ENCODE results near the gene BAHCC1. TPM values are rescaled to one million over a fixed set of nuclear protein-coding genes. Genes with fewer than 3 reads are reported as not detected.
A peak's percentile ranks its signal among the peaks of the same experiment; 100 is the strongest.

The BAHCC1 gene
- total and polyA plus RNA-seq, 2 of the 4 experiments (the other 2 are of a cell fraction): 0.36 to 7.8 TPM

- no peak for ATAC-seq (ENCODE audit: low read depth)
- H3K23ac ChIP-seq (ENCODE audit: low read depth, low read length): peak overlapping the region; percentile 94; the same call in 1 of the 2 replicates
Observed at GRCh38 chr17:81403671-81404534, 8.6 kb downstream of the BAHCC1 start.

More at GRCh38 chr17:81403671-81404534, 8.6 kb downstream of the BAHCC1 start:
- H3K27ac ChIP-seq (ENCODE audit: insufficient read depth, low read length): peak overlapping the region; percentile 17; the same call in 1 of the 2 replicates
- H3K18ac ChIP-seq (ENCODE audit: low read depth, low read length): no peak overlapping the region
- in situ Hi-C loops (cut with MboI; ENCODE audit: low sequenced_read_pairs): no loop called here
- no peak overlapping the region for H3K56ac ChIP-seq (ENCODE audit: extremely low read depth, insufficient read depth, low read length)
- H3K9me3 ChIP-seq (ENCODE audit: control insufficient read depth, insufficient read depth, low read length): no peaks in the 10 kb centered on the region
- H2BK15ac ChIP-seq (ENCODE audit: low read depth, low read length): no peak overlapping the region; the same call in 2 of the 3 replicates
- peak overlapping the region; percentile 8 for H2BK120ac ChIP-seq (ENCODE audit: low read depth, low read length)
- peak overlapping the region; percentile 65 to 72; a peak in 3 of 4 replicates for H4K8ac ChIP-seq (ENCODE audit: low read depth in 2 of 2, low read length in 2 of 2)
- H4K91ac ChIP-seq (ENCODE audit: insufficient read depth, low read depth, low read length): 0 out of 2 replicates have a peak overlapping the region, but pooled peaks have one; percentile 0
- no peak for DNase-seq
- H3K36me3 ChIP-seq (ENCODE audit: control insufficient read depth, insufficient read depth, low read length): peaks cover 2% of the 10 kb centered on the region; the same call in 1 of the 2 replicates
- H3K4me1 ChIP-seq (ENCODE audit: control insufficient read depth, insufficient read depth, low read length): peaks cover 35% of the 10 kb centered on the region
- H2AFZ ChIP-seq (replicated peaks; ENCODE audit: low read length, poor library complexity): peak overlapping the region; percentile 71
- ChIA-PET CTCF (interaction anchor here (1.3 kb wide), 1 partner anchor 9 kb away, joined by 4 read pairs; no protein-coding TSS in a partner anchor), POLR2A (ENCODE audit: unreplicated experiment) (interaction anchor here (0.6 kb wide), 2 partner anchors 45 to 81 kb away, joined by 3 to 6 read pairs; no protein-coding TSS in a partner anchor)
- WGBS, 2 experiments (ENCODE audit: extremely low coverage in 2 of 2, insufficient read length in 1 of 2): 49% methylated on average over 7 of the region's 39 CpGs; no CpG with 5 or more reads in 1 of the 2 experiments
- peak overlapping the region; percentile 70 for H3K14ac ChIP-seq (replicated peaks; ENCODE audit: low read depth, low read length)
- no peak overlapping the region; the same call in 1 of the 2 replicates for H2BK20ac ChIP-seq (ENCODE audit: low read depth, low read length)
- peak overlapping the region; percentile 84; the same call in 1 of the 2 replicates for H3K4ac ChIP-seq (ENCODE audit: low read depth, low read length)
- intact Hi-C loops (cut with micrococcal nuclease): no loop called here
- peaks cover 16 to 73% of the 10 kb centered on the region in 2 experiments; a peak in 3 of 4 replicates for H3K79me1 ChIP-seq (ENCODE audit: low read depth in 1 of 2, low read length in 2 of 2)
- TF ChIP-seq RFX5 (IDR thresholded peaks at IDR 0.05; ENCODE audit: low read depth, low read length) (no peak), CHD1 (IDR thresholded peaks at IDR 0.05; ENCODE audit: low read depth, low read length) (no peak)
- no peak overlapping the region; the same call in 1 of the 2 replicates for H3K4me3 ChIP-seq (ENCODE audit: insufficient read depth, low read depth, low read length)
- H3K9me1 ChIP-seq (ENCODE audit: insufficient read depth, low read length): peaks cover 3% of the 10 kb centered on the region; the same call in 1 of the 2 replicates
- H2AK5ac ChIP-seq (ENCODE audit: low read depth, low read length): peak overlapping the region; percentile 77
- H4K5ac ChIP-seq (ENCODE audit: low read depth, low read length): 0 out of 2 replicates have a peak overlapping the region, but pooled peaks have one; percentile 16
- H2BK5ac ChIP-seq (ENCODE audit: low read depth, low read length, poor library complexity, severe bottlenecking): no peak overlapping the region
- H4K20me1 ChIP-seq (ENCODE audit: insufficient read depth, low read length): peaks cover 10% of the 10 kb centered on the region; the same call in 1 of the 2 replicates
- peak overlapping the region; percentile 17 for H2AK9ac ChIP-seq (replicated peaks; ENCODE audit: low read depth, low read length, poor library complexity)
- BruUV-seq (replicated peaks): no TSS peak
- H3K9ac ChIP-seq (ENCODE audit: low read depth, low read length): peak overlapping the region; percentile 15
- dilution Hi-C loops (cut with HindIII; ENCODE audit: low sequenced_read_pairs, unreplicated experiment): no loop called here
- peak overlapping the region; percentile 24 for H3K4me2 ChIP-seq (ENCODE audit: low read depth, low read length)
- no peaks in the 10 kb centered on the region for H3K27me3 ChIP-seq (ENCODE audit: control insufficient read depth, insufficient read depth, low read length)
